Mononuclear cell (primary cell): ENCODE measurements around the gene OR2A12. TPM values are rescaled to one million over a fixed set of nuclear protein-coding genes. Genes with fewer than 3 reads are reported as not detected.
"Not testable (repeated sequence)": the region's sequence is repeated elsewhere in the genome, so short reads cannot be mapped to it uniquely, and the experiment has no call there.

Experiments
- H3K27me3 ChIP-seq: 2 replicates; pipeline ENCODE4 v1.6.0; 2011; ENCODE audit warnings: low read length, control low read depth; ENCODE audit not compliant: insufficient read depth
- H3K4me1 ChIP-seq: 2 replicates; pipeline ENCODE4 v1.5.1; 2011; ENCODE audit warnings: mild to moderate bottlenecking, low read length, control low read depth; ENCODE audit not compliant: insufficient read depth
- H3K4me3 ChIP-seq: 2 replicates; pipeline ENCODE4 v1.5.1; 2011; ENCODE audit warnings: mild to moderate bottlenecking, low read length, moderate library complexity
- H3K9me3 ChIP-seq: 2 replicates; pipeline ENCODE4 v1.5.1; 2011; ENCODE audit warnings: low read depth, mild to moderate bottlenecking, control low read depth, low read length
- total RNA-seq: library from RNA; depleted of rRNA; stranded (reverse); fragments of >200 nt; gene quantifications from one replicate; pipeline ENCODE4 v1.2.3, GENCODE V29; 2012

OR2A12 gene, protein sequence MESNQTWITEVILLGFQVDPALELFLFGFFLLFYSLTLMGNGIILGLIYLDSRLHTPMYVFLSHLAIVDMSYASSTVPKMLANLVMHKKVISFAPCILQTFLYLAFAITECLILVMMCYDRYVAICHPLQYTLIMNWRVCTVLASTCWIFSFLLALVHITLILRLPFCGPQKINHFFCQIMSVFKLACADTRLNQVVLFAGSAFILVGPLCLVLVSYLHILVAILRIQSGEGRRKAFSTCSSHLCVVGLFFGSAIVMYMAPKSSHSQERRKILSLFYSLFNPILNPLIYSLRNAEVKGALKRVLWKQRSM
- total RNA-seq, result not detected

DNA sequence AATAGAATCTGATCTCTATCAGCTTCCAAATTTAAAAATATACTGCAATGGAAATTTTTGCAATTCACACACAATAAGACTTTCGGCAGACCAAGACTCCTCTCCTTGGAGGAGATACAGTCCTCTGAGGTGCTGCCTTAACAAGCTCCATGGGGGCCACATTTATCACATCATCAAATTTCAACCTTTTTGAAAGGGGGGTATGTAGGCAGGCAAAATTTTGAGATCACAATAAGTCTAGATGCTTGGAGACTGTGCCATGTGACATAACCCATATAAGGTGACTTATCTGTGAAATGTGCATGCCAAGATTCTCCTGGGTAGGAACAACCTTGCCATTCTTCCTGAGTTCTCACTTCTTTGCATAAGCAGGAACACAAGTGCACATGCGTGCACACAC is at the start of gene OR2A12:
Gene OR2A12 (plus strand): TSS at position 301 of the 400 bp plus-strand sequence. CDS start 8,830 bp downstream, outside the sequence.
- Histone ChIP-seq H3K4me1 (no peaks in the 10 kb centered on the region), H3K4me3 (no peak within 1 kb of the TSS), H3K9me3 (no peaks in the 10 kb centered on the region), H3K27me3 (no peaks in the 10 kb centered on the region)

DNA sequence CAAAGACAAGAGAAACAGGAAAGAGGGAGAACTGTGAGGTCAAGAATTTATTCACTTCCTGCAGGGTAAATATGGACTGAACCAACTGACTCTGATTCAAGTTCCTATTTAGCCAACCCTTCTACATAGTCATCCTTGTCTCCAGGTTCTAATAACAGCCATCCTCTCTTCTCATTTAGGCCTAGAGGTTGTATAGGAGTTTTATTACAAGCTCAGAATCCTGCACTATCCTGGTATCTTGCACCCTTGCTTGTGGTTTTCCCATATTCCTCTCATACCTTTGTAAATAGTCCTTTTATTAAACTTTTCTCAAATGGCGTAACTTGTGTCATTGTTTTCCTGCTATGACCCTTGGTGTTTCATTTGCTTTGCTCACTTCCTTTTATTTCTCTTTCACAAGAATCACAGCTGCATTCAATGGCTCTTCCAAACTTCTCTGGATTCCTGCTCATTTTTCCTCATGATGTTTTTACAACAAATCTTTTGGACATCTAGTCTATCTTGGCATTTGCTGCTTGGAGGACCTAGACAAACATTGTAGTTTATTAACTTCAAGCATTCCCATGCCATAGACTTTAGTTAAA is 49.7 kb upstream of the OR2A12 start:
- Histone ChIP-seq H3K4me3 (no peak overlapping the region), H3K9me3 (no peaks in the 10 kb centered on the region), H3K4me1 (no peaks in the 10 kb centered on the region), H3K27me3 (no peaks in the 10 kb centered on the region)

DNA sequence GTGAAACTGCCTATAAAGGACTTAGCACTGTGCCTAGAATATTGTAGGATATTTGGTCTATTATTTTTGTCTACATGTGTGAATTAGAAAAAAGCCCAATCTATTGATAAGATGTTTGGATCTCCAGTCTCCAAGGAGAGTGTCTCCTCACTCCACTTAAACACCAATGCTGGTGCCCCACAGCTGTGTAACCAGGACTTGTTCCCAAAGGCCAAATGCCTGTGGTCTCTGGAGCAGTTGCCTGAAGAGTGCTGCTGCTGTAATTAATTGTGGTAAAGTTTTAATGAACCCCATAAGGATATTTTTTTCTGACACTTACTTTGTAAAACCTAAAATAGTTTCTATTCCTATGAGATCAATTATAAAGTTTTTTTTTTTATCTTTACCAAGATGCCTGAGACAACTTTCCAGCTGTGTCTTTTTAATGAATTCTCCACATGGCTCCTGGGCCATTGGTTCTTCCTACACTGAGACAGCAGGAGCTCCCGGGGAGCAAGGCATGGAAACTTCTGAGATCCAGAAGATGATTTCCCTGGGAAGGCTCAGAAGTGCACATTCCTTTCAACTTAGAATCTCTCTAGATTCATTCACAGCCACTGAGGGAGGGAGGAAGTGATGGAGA is 48.6 kb upstream of the OR2A12 start:
- H3K4me1 ChIP-seq, result no peaks in the 10 kb centered on the region
- H3K4me3 ChIP-seq, result no peak overlapping the region
- H3K27me3 ChIP-seq, result no peaks in the 10 kb centered on the region
- no peaks in the 10 kb centered on the region for H3K9me3 ChIP-seq

DNA sequence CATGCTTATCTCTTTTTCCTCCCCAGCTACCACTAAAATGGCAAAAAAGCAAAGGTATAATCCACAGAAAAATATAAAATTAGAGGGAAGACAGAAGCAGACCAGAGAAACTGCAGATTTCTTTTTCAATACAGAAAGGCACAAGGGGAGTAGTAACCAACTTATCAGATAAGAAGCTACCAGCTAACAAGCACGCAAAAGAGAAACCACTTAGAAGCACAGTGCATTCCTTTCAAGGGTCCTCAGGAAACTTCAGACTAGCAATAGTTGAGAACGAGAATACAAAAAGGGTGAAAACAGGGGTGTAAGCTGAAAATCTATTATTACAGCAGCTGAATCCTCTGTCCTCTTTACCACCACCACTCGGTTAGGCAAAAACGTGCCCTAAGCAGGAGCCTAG is 47.2 kb upstream of the OR2A12 start:
- no peak overlapping the region for H3K4me3 ChIP-seq
- no peaks in the 10 kb centered on the region for H3K9me3 ChIP-seq
- H3K27me3 ChIP-seq, result no peaks in the 10 kb centered on the region
- H3K4me1 ChIP-seq, result no peaks in the 10 kb centered on the region

DNA sequence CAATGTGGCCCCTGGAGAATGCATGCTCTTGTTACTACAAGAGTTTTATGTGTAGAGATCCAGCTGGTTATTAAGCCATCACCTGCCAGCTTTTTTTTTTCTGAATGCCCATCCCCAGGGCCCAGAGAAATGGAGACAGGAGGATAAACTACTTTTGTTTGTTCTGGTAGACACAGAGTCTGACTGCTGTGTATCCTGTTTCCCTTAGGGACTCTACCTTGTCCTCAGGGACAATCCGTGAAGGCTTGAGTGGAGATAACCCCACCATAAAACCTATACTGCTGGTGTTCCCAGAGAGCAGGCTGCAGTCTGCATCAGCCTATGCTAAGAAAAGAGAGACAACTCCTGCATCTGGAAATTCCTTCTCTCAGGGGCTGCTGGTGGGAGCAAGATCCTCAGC is 37.4 kb upstream of the OR2A12 start, which contains the start of gene OR2A5:
Gene OR2A5 (plus strand): TSS at position 301 of the 400 bp plus-strand sequence. CDS start 1,454 bp downstream, outside the sequence.
- no peaks in the 10 kb centered on the region for H3K27me3 ChIP-seq
- H3K4me1 ChIP-seq, result no peaks in the 10 kb centered on the region
- no peaks in the 10 kb centered on the region for H3K9me3 ChIP-seq
- no peak within 1 kb of the TSS for H3K4me3 ChIP-seq

DNA sequence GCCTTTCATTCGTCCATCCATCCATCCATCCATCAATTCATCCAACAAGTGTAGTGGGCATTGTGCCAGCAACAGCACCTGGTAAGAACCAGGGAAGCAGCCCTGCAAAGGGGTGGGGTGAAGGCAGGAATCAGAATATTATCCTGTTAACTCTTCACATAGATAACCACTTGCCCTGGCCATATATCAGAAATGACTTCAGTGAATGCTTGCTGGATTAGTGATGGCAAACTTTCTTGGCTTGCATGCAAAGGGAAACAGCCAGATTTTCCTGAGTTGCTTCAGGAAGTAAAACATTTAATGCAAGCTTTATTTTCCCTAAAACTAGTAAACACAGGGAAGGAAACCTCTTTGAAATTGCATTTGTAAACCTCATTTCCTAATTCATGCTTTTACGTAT is 36.6 kb upstream of the OR2A12 start:
- Histone ChIP-seq H3K9me3 (no peaks in the 10 kb centered on the region), H3K4me1 (no peaks in the 10 kb centered on the region), H3K4me3 (no peak overlapping the region), H3K27me3 (no peaks in the 10 kb centered on the region)

DNA sequence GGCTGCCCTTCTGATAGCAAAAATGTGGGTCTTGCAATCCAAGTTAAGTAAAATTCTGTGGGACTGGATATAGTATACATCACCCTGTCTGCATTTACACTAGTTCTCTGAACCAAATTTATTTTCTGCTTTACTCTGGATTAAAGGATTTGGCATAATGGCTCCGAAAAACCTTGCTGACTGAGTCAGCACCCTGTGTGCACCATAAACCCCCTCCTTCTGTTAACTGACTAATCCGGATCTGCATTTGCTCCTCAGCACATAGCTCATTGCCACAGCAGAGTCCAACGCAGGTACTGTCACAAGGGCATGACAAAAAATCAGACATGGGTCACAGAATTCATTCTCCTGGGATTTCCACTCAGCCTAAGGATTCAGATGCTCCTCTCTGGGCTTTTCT is 36.0 kb upstream of the OR2A12 start:
- Histone ChIP-seq H3K4me1 (no peaks in the 10 kb centered on the region), H3K27me3 (no peaks in the 10 kb centered on the region), H3K9me3 (no peaks in the 10 kb centered on the region), H3K4me3 (no peak overlapping the region)

DNA sequence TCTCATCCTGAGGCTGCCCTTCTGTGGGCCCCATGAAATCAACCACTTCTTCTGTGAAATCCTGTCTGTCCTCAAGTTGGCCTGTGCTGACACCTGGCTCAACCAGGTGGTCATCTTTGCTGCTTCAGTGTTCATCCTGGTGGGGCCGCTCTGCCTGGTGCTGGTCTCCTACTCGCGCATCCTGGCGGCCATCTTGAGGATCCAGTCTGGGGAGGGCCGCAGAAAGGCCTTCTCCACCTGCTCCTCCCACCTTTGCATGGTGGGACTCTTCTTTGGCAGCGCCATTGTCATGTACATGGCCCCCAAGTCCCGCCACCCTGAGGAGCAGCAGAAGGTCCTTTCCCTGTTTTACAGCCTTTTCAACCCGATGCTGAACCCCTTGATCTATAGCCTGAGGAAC is 35.2 kb upstream of the OR2A12 start:
- not testable (repeated sequence) for H3K4me1 ChIP-seq, H3K4me3 ChIP-seq, H3K27me3 ChIP-seq, H3K9me3 ChIP-seq

DNA sequence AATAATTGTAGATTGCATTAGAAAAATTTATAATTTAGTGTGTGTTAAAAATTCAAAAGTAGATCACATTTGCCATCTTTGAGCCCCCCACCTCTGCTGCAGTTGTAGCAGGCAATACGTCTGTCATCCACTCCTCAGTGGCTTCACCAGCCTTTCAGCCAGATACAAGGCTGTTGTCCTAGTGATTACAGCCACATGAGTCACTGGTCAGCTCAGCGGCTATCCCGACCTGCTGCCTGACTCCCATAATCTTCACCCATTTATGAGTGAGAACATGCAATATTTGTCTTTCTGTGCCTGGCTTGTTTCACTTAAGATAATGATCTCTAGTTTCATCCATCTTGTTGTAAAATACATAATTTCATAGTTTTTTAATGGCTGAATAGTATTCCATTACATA is 28.1 kb upstream of the OR2A12 start:
- H3K4me1 ChIP-seq, result no peaks in the 10 kb centered on the region
- H3K4me3 ChIP-seq, result no peak overlapping the region
- no peaks in the 10 kb centered on the region for H3K9me3 ChIP-seq
- H3K27me3 ChIP-seq, result no peaks in the 10 kb centered on the region

DNA sequence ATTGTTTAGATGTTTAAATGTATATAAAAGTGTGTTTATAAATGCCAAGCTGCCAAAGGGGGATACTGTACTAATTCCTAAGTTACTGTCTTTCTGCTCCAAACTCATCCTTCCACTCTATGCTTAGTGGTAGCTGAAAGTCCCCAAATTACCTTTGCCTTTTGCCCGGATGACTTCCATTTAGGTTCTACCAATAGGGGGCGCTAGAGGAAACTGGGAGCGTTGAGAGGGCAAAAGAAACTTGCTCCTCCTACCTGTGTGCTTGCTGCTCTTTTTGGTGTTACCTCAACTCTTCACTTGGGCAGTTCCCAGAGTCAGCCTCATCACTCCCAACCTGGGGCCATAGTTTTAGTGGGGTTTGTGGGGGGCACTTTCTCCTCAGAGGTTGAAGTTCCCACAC is 22.4 kb upstream of the OR2A12 start:
- Histone ChIP-seq H3K9me3 (no peaks in the 10 kb centered on the region), H3K27me3 (no peaks in the 10 kb centered on the region), H3K4me3 (no peak overlapping the region), H3K4me1 (no peaks in the 10 kb centered on the region)

DNA sequence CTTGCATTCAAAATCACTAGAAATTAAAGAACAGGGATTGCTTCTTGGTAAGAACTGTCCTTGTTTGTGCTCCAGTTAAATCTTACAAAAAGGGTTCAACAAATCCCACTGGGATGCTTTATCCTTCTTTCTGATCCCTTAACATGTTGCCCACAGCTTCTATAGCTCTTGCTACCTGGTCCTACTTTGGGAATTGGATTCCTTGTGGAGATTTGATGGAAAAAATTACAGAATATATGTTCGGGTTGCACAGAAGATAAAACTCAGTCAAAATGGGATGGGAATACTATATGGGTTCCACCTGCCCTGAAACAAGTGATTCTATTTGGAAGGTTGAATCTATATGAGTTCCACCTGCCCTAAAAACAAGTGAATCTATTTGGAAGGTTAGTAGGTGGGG is 16.6 kb upstream of the OR2A12 start, which contains the start of gene OR2A25:
Gene OR2A25 (plus strand): TSS at position 301 of the 400 bp plus-strand sequence. CDS start 4,409 bp downstream, outside the sequence.
- Histone ChIP-seq H3K9me3 (no peaks in the 10 kb centered on the region), H3K4me1 (no peaks in the 10 kb centered on the region), H3K4me3 (no peak within 1 kb of the TSS), H3K27me3 (no peaks in the 10 kb centered on the region)

DNA sequence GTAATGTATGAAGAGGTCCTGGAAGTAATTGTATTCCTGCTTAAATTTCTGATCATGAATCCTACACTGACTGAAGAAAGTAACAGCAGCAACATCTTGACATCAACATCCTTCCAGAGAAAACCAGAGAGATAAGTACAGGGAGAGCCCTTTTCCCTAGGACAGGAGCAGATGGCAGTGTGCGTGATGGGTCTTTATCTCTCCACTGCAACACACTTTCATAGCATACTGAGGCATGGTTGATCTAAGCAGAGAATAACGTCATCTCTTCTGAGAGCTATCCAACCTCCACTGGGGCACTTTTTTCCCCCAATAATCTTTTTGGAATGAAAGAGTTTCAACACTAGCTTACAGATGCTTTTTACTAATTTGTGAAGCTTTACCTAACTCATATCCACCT is 16.1 kb upstream of the OR2A12 start:
- no peaks in the 10 kb centered on the region for H3K27me3 ChIP-seq
- H3K4me3 ChIP-seq, result no peak overlapping the region
- H3K4me1 ChIP-seq, result no peaks in the 10 kb centered on the region
- no peaks in the 10 kb centered on the region for H3K9me3 ChIP-seq

DNA sequence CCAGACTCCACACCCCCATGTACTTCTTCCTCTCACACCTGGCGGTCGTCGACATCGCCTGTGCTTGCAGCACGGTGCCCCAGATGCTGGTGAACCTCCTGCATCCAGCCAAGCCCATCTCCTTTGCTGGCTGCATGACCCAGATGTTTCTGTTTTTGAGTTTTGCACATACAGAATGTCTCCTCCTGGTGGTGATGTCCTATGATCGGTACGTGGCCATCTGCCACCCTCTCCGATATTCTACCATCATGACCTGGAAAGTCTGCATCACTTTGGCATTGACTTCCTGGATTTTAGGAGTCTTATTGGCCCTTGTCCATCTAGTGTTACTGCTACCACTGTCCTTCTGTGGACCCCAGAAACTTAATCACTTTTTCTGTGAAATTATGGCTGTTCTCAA is 11.7 kb upstream of the OR2A12 start:
- no peak overlapping the region for H3K4me3 ChIP-seq
- H3K4me1 ChIP-seq, result no peaks in the 10 kb centered on the region
- no peaks in the 10 kb centered on the region for H3K27me3 ChIP-seq
- no peaks in the 10 kb centered on the region for H3K9me3 ChIP-seq

DNA sequence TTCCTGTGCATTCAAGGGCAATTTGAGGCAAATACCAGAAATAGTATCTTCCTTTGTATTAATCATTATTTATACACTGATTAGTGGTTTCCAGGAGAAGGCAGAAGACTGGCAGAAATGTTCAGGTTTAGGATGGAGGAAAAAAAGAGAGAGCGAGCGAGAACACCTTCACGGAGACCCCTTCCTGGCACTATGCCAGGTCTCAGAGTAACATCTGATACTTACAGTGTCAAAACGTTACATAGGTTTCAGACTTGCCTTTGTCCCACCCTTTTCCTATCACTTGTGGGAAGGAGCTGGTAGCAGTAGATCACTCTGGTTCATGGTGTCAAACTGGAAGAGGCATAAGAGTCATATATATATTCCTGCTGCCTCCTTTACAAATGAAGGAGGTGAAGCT is 652 bp downstream of the OR2A12 start:
- Histone ChIP-seq H3K4me3 (no peak overlapping the region), H3K9me3 (no peaks in the 10 kb centered on the region), H3K4me1 (no peaks in the 10 kb centered on the region), H3K27me3 (no peaks in the 10 kb centered on the region)

DNA sequence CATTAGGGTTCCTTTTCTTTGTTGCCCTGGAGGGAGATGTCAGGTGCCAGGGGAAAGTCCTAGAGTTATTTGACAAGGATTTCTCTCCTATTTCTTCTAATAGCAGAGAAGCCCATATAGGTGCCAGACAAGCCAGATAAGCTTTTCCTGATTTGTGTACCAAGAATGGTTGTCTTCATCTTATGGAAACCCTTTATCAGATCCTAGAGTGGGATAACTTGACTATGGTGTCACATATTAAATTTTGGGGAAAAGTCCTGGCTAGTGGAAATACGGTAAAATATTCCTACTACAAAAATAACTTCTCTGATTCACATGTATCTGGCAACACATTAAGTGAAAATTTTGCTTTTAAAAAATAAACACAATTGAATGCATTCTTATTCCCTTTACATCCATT is 1.2 kb downstream of the OR2A12 start:
- Histone ChIP-seq H3K9me3 (no peaks in the 10 kb centered on the region), H3K4me3 (no peak overlapping the region), H3K27me3 (no peaks in the 10 kb centered on the region), H3K4me1 (no peaks in the 10 kb centered on the region)
